Measurements from ENCODE around the gene INPP5A.
"Not testable (repeated sequence)": the region's sequence is repeated elsewhere in the genome, so short reads cannot be mapped to it uniquely, and the experiment has no call there.

The INPP5A gene

DNA sequence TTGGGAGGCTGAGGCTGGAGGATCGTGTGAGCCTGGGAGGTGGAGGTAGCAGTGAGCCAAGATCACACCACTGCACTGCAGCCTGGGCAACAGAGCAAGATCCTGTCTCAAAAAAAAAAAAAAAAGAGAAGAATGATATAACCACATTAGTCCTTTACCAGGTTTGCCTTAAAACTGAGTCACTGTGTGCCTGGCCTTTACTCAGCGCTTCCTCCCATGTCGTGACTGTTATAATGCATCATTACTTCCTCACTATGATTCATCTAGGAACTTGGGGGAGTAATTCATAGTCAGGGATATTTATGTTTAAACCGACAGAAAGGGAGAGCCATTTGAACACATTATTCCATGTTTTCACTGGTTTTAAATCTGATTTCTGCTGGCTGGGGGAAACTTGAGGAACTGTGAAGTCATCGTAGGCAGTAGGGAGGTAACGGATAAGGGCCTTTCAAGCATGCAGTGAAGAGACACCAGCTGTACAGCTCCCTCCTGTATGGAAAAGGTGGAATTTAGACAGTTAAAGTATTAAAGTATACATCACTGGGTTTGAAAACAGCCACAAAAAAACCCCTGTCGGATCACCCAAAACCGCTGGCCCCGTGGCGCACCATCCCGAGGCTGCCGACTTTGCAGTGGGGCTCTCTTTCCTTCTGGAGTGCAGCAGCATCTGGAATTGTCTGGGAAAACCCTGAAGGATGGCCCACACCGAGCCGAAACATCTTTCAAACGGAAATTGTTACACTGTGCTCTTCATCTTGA, 128.5 kb downstream of the INPP5A start:
- DNase-seq: no peak

GRCh38 chr10:132666705-132667341, 129.2 kb downstream of the INPP5A start:
- no peak for DNase-seq

DNA sequence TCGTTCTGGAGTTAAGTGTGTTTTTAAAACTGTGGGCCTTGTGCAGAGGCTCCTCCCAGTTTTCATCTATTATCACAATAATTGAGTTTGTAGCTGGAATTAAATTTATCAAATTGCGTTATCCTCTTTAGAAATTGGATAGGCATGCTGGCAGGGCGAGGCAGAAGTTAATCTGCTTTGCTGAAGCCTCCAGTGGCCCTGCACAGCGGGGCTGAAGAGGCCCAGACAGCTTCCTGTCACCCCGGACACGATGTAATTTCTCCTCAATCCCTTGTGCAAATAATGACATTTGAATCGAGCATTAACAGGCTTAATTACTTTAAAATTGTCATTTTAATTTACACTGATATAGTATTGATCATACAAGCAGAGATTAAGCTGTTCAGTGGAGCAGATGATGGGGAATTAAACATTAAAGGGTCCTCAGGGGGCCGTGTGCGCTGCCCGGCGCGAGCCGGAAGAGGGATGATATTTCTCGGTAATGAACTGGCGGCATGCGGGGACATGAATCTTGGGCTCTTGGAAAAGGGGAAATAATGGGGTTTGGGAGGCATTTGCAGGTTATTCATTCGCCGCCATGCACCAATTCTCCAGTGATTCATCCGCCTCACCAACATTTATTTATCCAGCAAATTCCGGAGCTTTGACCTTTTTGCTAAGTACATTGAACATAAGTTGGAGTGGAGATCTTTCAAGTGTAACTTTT, 129.9 kb downstream of the INPP5A start:
- DNase-seq: no peak

- DNase-seq: no peak
Measured at GRCh38 chr10:132668048-132668394, 130.4 kb downstream of the INPP5A start.

DNA sequence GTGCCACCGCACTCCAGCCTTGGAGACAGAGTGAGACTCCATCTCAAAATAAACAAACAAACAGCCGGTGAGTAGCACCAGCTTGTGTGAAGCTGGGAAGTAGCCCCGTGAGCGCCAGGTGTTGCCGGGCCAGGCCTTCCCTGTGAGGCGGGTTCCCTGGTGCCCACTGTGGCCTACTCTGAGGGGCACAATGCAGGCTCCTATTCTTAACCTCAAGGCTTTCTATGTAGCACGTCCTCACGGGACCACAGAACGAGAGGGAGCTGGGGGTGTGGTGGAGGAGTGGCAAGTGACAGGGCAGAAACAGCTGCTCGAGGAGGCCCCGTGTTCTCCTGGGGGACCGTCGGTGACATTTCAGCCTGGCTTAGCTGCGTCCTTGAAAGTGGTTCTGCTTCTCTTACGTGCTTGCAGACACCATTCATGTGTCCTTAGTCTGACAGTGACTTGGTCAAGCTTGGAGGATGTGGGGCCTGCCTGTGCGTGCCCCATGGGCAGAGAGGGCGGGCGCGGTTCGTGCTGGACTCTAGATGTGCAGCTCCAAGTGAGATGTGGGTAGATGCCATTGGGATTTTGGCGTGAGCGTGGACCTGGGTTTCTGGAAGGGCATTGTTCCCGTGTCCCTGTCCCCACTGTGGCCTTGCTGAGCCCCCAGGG, 131.7 kb downstream of the INPP5A start:
- DNase-seq: no peak

DNA sequence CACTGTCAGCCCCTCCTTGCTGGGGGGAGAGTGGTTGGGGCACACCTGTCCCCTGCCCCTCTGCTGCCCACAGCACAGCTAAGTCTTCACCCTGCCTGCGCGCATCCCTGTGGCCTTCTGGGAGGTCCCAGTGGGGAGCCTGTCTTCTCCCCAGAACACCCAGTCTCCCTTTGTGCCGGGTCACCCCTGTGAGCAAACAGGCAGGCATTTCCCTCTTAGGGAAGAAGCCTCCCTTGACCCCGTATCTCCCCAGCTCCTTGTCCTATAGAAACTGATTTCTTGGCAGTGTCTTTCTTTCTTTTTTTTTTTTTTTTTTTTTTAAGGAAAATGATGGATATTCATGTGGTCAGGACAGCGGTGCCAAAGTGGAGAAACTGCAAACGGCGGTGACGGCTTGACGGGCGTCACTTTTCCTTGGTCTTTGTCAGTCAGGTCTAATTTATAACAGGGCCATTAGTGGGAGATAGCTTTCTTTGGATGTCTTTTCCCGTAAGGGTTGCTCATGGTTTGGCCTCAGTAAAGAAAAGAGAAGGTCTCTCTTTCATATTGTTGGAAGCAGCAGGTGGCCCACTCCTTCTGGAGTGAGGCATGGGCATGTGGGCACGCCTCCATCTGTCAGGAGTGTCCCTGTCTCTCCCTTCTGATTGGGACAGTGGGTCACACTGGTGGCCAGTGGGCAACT, 133.1 kb downstream of the INPP5A start:
- DNase-seq: no peak

- no peak for DNase-seq
Measured at GRCh38 chr10:132671228-132672154, 133.9 kb downstream of the INPP5A start.

- not testable (repeated sequence) for DNase-seq
Measured at GRCh38 chr10:132673746-132674145, 136.2 kb downstream of the INPP5A start.

DNA sequence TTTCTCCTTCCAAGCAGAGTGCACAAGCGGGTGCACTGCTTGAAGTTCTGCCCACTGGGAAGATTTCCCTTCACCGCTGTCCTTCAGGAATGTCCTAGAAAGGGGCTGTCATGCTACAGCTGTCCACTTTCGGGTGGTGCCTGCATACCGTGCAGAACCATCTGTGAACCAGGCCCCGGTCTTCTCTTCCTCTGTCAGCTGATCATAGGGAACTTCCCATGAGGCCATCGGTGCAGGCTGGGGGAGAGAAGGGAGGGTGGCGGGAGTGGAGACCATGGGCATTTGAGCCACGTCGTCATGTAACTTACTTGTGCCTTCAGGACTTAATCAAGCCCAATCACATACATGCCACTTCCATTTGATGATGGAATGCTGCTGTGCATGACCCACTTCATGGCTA, 136.7 kb downstream of the INPP5A start:
- DNase-seq: no peak

GRCh38 chr10:132675031-132675740, 137.6 kb downstream of the INPP5A start:
- no peak for DNase-seq

- no peak for DNase-seq
Measured at GRCh38 chr10:132676193-132676891, 138.8 kb downstream of the INPP5A start.

DNA sequence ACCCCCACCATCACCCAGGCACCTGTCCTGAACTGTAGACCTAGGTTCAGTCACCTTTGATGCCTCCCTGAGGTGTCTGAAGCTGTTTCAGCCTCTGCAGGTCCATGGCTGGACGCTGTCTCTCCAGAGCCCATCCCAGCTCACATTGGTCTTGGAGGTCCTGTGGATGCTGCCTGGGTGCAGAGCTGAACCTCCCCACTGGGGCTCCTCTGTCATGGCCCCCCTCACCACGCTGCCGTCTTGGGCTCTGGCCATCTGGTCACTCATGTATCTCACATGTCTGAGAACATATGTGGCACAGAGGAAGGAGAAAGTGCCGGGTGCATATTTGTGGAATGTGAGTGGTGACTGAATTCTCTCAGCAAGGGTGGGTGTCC, 139.5 kb downstream of the INPP5A start:
- no peak for DNase-seq

- no peak for DNase-seq
Measured at GRCh38 chr10:132677473-132678227, 140.1 kb downstream of the INPP5A start.

- no peak for DNase-seq
Measured at GRCh38 chr10:132678436-132679216, 141.0 kb downstream of the INPP5A start.

GRCh38 chr10:132679217-132679595, 141.6 kb downstream of the INPP5A start:
- DNase-seq: no peak

- DNase-seq: no peak
Measured at GRCh38 chr10:132679640-132680039, 142.1 kb downstream of the INPP5A start.

GRCh38 chr10:132680741-132681140, 143.2 kb downstream of the INPP5A start:
- not testable (repeated sequence) for DNase-seq

DNA sequence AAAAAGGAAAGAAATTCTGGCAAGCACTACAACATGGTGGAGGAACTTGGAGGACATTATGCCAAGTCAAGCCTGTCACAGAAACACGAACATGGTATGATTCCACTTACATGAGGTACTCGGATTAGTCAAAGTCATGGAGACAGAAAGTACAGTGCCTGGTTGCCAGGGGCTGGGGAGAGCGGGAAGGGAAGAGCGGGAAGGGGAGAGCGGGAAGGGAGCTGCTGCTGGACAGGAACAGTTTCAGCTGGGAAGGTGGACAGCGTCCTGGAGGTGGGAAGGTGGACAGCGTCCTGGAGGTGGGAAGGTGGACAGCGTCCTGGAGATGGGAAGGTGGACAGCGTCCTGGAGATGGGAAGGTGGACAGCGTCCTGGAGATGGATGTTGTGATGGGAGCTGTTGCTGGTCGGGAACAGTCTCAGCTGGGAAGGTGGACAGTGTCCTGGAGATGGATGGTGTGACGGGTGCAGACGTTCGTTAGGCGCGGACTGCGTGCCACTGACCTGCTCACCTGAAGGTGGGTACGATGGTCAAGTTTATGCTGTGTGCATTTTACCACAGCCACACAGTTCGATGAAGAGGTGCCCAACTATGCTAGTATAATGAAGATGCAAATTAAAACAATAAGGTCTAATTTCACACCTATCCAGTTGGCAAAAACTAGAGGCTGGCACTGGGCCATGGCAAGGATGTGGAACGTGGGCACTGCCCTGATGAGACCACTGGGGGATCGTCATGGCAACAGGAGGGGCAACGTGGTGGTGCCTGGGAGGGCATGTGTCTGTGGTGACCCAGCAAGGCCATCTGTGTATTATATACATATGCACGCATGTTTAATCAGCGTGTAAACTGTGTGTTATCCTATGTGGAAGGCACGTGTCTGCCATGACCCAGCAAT, 144.5 kb downstream of the INPP5A start:
- no peak for DNase-seq
